Activated CD8-positive, alpha-beta memory T cell treated with anti-CD3 and anti-CD28 coated beads for 24 hours (primary cell): ENCODE results near the gene MYO1A.
A peak's percentile ranks its signal among the peaks of the same experiment; 100 is the strongest.

Source experiments
- DNase-seq: peaks from one replicate; pipeline ENCODE4 v3.0.0-alpha.2; 2020

MYO1A gene

GRCh38 chr12:57049890-57050289, at the start of gene MYO1A:
MYO1A (minus strand) TSS chr12:57050129; CDS start chr12:57048323, 1,806 bp downstream.
- DNase-seq, result no peak

DNA sequence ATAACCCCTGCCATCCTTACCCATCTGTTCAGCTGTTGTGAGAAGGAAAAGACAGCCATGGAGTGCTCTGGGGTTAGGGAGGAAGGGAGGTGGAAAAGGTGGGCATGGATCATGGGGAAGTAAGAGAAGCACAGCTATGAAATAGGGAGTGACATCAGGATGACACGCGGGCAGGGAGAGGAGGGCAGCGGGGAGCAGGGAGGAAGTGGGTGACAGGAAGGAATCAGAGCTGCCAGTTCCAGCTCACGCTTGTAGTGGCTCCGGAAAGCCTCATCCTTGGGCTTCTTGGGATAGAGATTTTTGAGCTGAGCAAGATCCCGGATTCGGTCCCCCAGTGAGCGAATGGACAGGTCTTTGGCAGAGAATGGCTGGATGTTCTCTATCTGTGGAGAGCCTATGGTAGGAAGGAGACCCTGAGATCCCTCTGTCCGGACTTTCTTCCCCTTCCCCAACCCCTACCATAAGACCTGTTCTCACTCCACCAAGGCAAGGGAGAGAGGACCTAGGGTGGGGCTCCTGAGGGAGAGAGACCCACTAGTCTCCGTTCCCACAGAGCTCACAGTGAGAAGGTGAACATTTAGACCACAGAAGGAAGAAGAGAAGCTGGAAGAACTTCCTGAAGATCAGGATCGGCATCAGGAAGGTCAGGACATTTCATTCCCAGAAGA, 49.3 kb upstream of the MYO1A start:
- no peak for DNase-seq

DNA sequence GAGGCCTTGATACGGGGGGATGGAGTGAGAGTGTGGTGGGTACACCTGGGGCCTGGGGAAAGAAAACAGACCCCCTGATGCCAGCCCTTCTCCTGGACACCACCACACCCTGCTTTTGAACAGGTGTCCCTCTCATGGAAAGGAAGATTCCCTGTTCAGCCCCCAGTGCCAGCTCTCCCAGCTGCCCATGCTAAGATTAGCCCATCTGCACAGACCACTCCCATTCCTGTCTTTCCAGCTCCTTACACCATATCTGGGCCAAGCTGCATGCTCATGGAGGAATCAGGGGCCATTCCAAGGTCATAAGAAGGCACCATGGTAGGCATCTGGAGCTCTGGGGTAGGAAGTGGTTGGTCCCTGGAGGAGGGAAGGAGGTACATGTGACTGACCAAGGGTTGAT, 48.6 kb upstream of the MYO1A start:
- DNase-seq, result no peak

GRCh38 chr12:57097554-57097835, 47.6 kb upstream of the MYO1A start:
- no peak for DNase-seq

DNA sequence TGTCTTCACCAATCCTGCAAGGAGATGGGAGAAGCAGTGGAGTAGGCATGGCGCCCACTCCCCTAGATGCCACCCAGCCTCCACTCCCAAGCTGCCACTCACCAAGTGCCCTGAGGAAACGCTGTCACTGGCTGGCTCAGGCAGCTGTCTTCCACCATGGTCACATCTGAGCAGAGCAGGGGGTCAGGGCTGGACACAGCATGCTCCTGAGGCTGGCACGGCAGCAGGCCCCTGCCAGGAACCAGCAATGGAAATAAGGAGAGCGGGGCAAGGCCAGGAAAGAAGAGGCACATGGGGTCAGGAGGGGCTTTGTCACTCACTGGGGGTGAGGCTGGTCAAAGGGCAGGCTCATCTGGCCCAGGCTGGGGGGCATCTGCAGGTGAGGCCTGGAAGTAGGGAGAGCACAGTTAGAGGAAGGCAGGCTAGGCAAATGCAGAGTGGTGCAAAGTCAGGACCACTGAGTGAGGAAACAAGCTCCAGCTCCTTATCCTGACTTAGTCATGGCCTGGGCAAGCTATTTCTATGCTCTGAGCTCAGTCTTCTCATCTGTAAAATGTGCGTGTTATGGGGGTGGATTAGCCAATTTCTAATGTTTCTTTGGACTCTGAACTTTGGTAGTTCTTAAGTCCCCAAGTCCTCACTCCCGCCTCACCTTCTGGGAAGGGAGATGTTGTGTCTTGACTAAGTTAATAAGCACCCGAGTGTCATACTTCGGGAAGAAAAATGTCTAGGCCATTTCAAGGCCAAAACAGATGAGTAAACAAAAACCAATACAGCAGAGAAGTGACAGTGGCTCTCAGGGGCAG, 47.0 kb upstream of the MYO1A start:
- no peak for DNase-seq

DNA sequence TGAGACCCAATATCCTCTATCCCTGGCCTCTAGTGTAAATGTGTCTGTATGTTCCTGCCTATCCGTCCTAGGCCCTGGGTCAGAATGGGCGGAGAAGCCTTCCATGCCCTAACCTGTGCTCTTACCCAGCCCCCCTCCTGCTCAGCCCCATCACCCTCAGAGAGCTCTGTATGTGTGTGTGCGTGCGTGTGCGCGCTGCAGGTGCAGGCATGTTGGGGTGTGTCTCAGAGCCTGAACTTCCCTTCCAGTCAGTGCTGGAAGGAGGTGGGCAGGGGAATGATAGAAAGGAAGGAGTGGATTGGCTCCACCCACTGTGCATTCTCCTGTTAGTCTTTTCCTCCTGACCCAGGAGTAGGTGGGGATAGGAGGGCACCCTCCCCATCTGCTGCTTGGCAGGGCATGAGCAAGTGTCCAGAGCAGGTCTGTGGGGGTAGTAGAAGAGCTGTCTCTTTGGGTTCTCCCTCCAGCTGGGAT, 46.2 kb upstream of the MYO1A start:
- no peak for DNase-seq

- DNase-seq, result peak; percentile 62
These were observed 45.5 kb upstream of the MYO1A start for GRCh38 chr12:57095440-57095839.

DNA sequence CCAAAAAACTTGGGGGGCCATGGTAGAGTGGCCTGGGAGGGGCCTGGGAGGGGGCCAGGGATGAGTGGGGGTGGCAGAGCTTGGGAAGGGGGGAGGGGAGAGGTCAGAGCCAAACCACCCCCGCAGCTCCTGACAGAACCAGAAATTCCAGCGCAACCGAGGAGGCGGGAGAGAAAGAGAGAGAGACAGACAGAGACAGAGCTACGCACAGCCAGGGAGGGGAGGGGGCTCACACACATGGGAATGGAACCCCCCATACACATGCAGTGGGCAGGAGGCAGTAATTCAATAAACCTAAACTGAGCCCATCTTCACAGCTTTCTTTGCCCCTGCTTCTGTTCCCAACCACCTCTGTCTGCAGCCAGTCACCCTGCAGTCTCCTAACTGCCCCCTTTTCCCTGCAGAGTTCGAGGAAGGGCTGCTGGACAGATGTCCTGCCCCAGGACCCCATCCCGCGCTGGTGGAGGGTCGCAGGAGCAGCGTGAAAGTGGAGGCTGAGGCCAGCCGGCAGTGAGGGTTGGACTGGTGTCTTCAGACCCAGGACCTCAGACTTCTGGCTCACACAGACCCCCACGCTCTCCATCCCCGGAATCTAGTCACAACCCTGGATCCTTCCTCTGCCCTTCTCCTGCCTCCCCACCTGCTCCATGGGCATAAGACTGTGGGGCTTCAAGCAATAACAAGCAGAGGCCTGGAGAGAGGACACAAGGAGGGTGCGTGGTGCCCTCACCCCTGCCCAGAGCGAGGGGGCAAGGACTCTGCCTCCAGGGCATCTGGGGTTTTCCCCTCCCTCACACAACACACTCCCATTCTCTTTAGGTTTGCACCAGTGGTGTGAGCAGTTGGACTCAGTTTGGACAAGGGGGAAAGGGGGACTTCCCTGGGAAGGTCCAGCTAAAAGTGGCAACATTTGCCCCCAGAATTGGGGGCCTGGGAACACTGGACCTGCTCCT, 44.6 kb upstream of the MYO1A start:
- peak; percentile 70 for DNase-seq

GRCh38 chr12:57093415-57094207, 43.7 kb upstream of the MYO1A start:
- peak; percentile 89 for DNase-seq

GRCh38 chr12:57092876-57093414, 43.0 kb upstream of the MYO1A start:
- DNase-seq, result peak; percentile 61

GRCh38 chr12:57092529-57092862, 42.6 kb upstream of the MYO1A start:
- DNase-seq, result no peak

DNA sequence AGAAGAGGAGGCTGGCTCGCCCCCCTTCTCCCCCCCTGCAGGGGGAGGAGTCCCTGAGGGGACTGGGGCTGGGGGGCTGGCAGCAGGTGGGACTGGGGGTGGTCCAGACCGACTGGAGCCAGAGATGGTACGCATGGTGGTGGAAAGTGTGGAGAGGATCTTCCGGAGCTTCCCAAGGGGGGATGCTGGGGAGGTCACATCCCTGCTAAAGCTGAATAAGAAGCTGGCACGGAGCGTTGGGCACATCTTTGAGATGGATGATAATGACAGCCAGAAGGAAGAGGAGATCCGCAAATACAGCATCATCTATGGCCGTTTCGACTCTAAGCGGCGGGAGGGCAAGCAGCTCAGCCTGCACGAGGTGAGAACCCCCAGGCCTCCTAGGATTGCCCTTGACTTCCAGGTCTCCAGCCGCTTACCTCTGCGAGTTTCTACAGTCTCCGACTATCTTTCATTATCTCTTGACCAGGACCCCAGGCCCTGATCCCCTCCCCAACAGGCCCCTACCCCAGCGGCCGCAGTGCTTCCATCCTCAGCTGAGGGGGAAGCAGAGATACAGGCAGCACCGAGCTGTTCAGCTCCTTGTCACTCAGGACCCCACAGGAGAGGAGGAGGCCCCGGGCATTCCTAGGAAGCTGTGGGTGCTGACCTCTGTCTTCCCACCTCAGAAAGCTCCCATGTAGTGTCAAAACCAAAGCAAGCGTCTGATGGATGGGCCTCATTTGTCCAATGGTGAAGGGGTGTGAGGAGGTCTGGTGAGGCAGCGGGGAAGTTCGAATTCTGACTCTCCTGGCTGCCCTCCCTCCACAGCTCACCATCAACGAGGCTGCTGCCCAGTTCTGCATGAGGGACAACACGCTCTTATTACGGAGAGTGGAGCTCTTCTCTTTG, 42.0 kb upstream of the MYO1A start:
- no peak for DNase-seq

DNA sequence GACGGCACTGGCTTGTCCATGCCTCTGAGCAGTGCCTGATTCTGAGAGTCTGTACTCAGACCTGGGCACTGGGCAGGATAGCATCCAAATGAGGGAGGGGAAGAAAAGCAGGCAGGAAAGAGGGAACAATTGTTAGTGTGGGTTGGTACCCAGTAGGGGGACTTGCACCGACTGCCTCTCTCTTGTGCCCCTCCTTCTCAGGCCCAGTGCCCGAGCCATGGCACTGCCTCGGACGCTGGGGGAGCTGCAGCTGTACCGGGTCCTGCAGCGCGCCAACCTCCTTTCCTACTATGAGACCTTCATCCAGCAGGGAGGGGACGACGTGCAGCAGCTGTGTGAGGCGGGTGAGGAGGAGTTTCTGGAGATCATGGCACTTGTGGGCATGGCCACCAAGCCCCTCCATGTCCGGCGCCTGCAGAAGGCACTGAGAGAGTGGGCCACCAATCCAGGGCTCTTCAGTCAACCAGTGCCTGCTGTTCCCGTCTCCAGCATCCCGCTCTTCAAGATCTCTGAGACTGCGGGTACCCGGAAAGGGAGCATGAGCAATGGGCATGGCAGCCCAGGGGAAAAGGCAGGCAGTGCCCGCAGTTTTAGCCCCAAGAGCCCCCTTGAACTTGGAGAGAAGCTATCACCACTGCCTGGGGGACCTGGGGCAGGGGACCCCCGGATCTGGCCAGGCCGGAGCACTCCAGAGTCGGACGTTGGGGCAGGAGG, 41.2 kb upstream of the MYO1A start:
- DNase-seq, result no peak

GRCh38 chr12:57090490-57090889, 40.6 kb upstream of the MYO1A start:
- no peak for DNase-seq

- peak; percentile 83 for DNase-seq
These were observed 39.6 kb upstream of the MYO1A start for GRCh38 chr12:57089271-57090245.

- peak; percentile 90 for DNase-seq
These were observed 38.7 kb upstream of the MYO1A start, which contains the start of gene NAB2 for GRCh38 chr12:57088354-57089270. NAB2 (plus strand) TSS chr12:57089114; CDS start chr12:57089272, 158 bp downstream.

GRCh38 chr12:57087691-57088353, 37.9 kb upstream of the MYO1A start:
- DNase-seq, result peak; percentile 94
